Activated naive CD8-positive, alpha-beta T cell treated with anti-CD3 and anti-CD28 coated beads, Interleukin-2, amount 50 U/mL, for 16 hours (primary cell): ENCODE measurements around the gene MCTP2.
"Not testable (repeated sequence)": the region's sequence is repeated elsewhere in the genome, so short reads cannot be mapped to it uniquely, and the experiment has no call there.

Source experiments
- DNase-seq: peaks from one replicate; pipeline ENCODE4 v3.0.0-alpha.2; 2020; ENCODE audit warnings: low read depth, low spot score

Gene MCTP2

GRCh38 chr15:94235646-94236045, 4.3 kb downstream of the MCTP2 start:
- no peak for DNase-seq

GRCh38 chr15:94236608-94237007, 5.2 kb downstream of the MCTP2 start:
- DNase-seq: no peak

GRCh38 chr15:94237903-94238302, 6.5 kb downstream of the MCTP2 start:
- DNase-seq: no peak

- no peak for DNase-seq
Measured at GRCh38 chr15:94238539-94239118, 7.3 kb downstream of the MCTP2 start.

DNA sequence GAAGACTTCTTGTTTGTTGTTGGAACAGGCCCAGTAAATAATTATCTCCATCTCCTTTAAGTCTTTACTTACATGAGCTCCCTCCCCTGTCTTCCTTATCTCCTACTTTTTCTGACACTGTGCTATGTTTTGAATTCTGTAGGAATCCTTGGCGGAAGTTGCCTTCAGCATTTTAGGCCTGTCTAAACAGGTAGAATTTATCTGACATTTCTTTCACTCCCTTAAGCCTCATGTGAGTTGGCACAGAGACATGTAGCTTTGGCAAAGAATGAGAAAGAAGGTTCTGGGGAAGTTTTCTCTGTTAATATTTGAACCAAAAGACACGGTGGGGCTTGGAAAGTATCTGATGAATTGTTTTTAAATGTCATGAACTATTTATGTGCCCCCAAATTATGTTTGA, 8.1 kb downstream of the MCTP2 start:
- no peak for DNase-seq

DNA sequence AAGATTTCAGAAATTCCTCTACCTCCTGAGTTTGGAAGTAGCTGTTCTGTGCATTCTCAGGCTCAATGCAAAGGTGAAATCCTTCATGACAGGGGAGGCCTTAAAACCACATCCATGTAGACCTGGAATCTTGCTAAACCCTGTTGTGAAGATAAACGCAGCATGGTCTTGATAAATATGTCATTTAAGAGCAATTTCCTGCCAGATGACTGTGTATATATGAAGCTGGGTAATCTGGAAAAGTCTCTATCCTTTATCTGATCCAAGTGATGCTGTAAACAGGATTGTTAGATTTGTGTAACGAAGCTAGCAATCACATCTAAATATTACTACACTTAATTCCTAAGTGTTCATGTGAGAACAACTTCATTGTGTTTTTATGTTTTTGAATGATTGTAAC, 9.1 kb downstream of the MCTP2 start:
- no peak for DNase-seq

GRCh38 chr15:94242257-94242656, 10.9 kb downstream of the MCTP2 start:
- DNase-seq: no peak

GRCh38 chr15:94243003-94243402, 11.6 kb downstream of the MCTP2 start:
- not testable (repeated sequence) for DNase-seq

DNA sequence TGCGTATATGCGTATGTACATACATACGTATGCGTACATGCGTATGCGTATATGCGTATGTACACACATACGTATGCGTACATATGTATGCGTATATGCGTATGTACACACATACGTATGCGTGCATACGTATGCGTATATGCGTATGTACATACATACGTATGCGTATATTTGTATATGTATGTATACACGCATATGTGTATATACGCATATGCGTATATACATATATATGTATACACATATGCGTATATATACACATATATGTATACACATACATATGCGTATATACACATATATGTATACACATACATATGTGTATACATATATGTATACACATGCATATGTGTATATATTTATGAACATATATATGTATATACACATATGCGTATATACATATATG, 12.1 kb downstream of the MCTP2 start:
- DNase-seq: no peak

DNA sequence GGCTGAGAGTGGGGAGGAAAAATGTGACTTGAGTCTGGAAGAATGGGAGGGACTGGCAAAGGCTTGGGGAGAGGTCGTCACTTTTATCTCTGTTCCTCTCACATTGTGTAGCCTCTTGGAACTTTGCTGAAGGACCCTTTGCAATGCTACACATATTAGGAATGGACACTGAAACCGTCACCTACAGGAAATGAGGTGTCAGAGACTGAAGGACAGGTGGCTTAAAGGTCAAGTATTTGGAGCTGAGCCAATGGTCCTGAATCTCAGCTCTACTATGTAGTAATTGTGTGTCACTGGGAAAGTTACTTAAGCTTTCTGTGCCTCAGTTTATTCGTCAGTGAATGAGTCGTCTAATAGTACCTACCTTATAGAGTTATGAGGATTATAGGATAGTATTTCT, 14.7 kb downstream of the MCTP2 start:
- DNase-seq: no peak

DNA sequence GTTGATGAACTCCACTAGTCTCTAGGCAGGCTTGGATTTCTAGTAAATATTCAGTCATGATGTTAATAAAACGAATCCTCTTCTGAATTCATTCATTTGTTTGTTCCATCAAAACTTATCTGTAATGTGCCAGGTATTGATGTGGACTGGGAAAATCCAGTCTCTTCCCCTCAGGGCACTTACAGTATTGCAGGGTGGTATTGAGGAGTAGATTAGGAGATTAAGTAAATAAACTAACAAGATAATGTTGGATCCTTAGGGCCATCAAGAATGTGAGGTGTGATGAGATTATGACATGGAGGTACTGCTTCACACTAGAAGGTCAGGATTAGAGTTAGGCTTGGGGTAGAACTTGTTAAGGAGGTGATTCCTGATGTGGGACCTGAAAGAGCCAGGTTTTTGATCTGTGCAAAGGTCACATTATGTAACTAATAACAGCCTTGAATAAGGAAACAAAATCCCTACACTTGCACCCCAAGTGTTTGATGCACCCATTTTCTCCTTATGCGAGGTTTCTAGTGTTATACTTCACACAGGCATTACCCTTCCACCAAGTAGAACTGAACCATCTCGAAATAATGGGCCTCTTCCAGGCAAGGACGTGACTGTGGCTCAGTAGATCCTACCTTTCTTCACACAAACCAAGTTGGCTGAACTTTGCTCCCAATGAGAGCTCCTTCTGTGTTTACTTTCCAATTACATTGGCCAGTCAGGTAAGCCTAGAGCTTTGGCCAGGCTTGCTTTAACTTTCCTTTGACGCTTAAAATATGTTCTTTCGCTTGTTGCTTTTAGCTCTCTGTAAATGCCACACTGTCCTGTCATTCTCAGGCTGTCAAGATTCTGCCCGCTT, 16.7 kb downstream of the MCTP2 start:
- DNase-seq: no peak

GRCh38 chr15:94250801-94251200, 19.4 kb downstream of the MCTP2 start:
- DNase-seq: no peak

DNA sequence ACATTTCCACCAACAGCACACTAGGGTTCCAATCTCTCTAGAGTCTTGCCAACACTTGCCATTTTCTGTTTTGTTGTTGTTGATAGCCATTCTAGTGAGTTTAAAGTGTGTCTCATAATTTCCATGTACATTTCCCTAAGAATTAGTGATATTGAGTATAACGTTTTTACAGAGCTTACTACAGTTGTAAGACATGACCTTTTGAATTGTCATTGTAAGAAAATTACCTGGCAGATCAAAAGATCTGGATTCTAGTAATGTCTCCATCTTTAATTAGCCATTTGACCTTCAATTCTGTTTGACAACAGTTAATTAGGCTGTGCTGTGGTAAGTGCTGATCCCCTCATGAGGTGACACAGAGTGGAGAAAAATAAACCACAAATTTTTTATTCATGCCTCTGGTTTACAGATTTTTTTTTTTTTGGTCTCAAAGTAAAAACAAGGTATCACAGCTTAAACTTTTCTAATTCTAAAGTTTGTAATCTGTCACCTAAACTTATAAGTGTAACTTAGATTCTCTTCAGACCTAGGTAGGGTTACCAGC, 20.9 kb downstream of the MCTP2 start:
- DNase-seq: no peak

DNA sequence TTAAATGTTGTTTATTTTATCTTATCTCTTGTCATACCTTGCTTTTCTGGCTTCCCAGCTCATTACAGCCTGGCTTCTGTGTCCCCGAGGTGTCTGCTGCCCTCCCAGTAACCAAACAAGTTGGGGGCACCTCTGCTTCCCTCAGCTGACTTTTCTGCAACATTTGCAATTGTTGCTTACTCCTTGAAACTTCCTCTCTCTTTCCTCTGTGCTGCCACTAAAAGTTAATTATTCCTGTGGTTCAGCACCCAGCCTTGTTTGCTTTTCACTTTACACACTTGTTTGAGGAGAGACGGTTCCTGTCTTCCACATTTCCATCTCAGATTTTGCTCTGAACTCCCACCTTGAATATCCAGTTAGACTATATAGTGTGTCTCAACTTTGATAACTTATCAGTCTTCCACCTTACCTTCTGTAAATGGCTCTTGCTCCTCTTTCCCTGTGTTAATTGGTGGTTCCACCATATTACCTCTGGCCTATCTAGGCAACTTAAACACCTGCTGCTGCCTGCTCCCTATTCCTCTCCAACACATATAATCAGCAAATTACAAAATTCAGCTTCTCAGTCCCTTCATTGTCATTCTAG, 21.6 kb downstream of the MCTP2 start:
- no peak for DNase-seq

- DNase-seq: no peak
Measured at GRCh38 chr15:94253742-94254141, 22.4 kb downstream of the MCTP2 start.

- DNase-seq: no peak
Measured at GRCh38 chr15:94255540-94255939, 24.2 kb downstream of the MCTP2 start.

GRCh38 chr15:94256511-94256910, 25.1 kb downstream of the MCTP2 start:
- DNase-seq: no peak

DNA sequence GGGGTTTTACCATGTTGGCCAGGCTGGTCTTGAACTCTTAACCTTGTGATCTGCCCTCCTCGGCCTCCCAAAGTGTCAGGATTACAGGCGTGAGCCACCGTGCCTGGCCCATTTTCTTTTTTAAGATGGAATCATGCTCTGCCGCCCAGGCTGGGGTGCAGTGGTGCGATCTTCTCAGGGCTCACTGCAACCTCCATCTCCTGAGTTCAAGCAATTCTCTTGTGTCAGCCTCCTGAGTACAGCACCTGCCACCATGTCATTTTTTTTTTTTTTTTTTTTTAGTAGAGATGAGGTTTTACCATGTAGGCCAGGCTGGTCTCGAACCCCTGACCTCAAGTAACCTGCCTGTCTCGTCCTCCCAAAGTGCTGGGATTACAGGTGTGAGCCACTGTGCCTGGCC, 26.4 kb downstream of the MCTP2 start:
- not testable (repeated sequence) for DNase-seq

GRCh38 chr15:94258246-94258645, 26.9 kb downstream of the MCTP2 start:
- no peak for DNase-seq

DNA sequence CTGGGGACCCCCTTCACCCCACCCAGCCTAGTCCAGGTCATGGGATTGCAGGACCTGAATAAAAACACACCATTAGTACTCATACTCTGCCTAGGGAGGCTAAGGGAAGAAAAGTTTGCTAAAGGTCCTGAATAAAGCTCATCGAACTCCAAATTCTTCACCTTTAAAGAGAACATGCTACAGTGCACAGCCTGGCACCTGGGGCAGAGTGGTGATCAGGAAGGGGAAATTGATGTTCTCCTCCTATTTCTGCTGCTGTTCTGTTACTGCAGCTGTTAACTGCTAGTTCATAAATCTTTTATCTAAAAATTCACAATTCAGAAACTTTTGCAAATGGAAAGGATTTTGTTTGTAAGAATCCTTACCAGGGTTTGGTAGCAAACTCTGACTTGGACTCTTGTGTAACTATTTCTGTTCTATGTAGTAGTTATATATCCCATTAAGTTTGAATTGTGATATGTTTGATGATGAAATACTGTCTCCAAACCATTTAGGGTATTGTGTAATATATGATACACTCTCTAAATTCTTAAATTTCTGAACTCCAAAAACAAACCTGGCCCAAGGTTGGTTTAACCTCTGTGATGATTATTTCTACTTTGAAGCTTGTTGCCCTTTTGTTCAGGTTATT, 27.9 kb downstream of the MCTP2 start:
- no peak for DNase-seq

DNA sequence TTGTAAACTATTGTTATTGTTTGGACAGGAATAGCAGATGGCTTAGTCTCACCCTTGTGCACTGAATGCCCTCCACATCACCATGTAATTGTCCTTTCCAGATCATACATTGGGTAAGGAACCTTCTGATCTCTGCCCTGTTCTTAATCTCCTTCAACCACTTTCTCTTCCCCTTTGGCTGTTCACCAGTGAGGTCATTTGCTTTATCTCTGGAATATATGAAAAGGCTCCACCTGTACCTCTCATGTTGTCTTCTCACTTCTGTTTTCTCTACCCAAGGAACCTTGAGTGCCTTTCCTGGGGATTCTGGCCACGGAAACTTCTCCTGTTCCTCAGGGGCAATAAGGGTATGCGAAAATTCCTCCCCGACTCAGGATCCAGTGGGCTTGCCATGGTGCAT, 28.5 kb downstream of the MCTP2 start:
- no peak for DNase-seq

GRCh38 chr15:94262201-94262600, 30.8 kb downstream of the MCTP2 start:
- DNase-seq: no peak
